ENCODE measurements around the gene EEF2.

Gene EEF2

DNA sequence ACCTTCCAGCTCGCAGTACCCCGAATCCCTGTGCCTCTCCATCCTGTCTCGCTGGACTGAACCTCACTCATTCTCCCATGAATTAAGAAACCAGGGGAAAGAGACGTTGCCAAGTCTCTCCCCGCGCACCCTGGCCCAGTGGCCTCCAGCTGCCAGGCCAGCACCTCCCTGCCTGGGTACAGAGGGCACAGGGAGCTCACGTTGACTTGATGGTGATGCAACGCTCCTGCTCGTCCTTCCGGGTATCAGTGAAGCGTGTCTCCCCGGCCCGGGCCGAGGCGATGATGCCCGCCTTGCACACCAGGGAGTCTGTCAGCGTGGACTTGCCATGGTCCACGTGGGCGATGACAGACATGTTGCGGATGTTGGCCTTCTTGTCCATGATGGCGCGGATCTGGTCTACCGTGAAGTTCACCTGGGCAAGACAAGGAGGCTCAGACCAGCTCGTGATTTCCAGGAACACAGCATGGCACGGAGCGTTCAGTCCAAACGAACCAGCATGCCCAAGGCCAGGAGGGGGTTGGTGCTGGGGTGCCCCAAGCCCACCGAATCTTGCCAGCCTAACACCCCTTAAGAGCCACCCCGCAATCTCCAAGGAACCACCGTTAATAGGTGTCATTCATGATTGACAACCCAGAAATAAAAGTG, 1.2 kb downstream of the EEF2 start:
- Mint-ChIP-seq H3K27me3 (no peaks in the 10 kb centered on the region), H3K36me3 (peaks cover 47 to 53% of the 10 kb centered on the region in 2 donors), H3K4me1 (peaks cover 36 to 63% of the 10 kb centered on the region in 2 donors), H3K9me3 (no peaks in the 10 kb centered on the region), H3K4me3 (peak overlapping the region; percentile 93 to 95), H3K27ac (peak overlapping the region; percentile 99)
- ATAC-seq (replicated peaks) (peak in 1 of 2 donors; percentile 5), DNase-seq (no peak)

DNA sequence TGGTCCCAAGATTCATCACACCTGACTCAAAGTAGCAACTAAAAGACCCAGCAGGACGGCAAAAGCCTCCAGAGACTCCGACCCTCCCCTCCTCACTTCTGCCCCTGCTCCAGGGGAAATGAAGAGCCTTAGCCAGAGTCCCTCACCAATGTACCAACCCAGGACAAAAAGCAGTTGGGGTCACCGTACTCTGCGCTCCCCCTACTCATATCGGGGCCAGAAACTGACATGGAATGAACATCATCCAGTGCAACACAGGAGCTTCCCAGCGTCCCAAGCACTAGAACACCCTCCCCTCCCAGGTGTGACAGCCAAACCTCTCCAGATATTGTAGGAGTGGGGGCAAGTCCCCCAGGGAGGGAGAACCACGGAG, 1.7 kb downstream of the EEF2 start:
- Mint-ChIP-seq H3K4me1 (peaks cover 36 to 63% of the 10 kb centered on the region in 2 donors), H3K9me3 (no peaks in the 10 kb centered on the region), H3K27ac (peak overlapping the region; percentile 99), H3K27me3 (no peaks in the 10 kb centered on the region), H3K36me3 (peaks cover 49 to 55% of the 10 kb centered on the region in 2 donors), H3K4me3 (peak overlapping the region; percentile 93 to 95)
- no peak for ATAC-seq (replicated peaks)
- no peak for DNase-seq

DNA sequence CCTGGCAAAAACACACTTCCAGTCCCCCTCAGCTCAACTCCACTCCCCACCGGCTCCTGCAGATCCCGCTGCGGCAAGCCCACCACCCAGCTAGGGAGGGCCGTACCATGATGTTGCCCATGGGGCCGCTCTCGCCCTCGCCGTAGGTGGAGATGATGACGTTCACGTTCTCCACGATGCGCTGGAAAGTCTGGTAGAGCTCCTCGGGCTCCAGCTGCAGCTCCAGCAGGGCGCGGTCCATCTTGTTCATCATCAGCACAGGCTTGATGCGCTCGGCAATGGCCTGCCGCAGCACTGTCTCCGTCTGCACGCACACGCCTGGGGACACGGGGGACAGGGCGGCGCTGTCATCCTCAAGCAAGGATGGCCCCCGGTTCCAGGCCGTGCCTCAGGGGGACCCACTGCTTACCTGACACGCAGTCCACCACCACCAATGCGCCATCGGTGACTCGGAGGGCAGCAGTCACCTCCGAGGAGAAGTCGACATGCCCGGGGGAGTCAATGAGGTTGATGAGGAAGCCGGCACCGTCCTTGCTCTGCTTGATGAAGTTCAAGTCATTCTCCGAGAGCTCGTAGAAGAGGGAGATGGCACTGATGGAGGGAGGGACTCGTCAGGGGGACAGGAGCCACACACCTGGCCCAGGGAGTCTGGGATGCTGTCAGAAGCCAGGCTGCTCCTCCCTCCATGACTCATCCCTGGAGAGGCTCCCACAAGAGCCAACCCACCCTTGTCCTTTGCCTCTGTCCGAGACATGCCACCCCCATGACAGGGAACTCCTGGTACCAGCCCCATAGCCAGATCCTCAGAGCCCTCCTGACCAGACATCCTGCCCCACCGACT, 2.3 kb downstream of the EEF2 start:
- H3K36me3 Mint-ChIP-seq: peaks cover 54 to 59% of the 10 kb centered on the region in 2 donors
- ATAC-seq (replicated peaks) (no peak), DNase-seq (no peak)
- no peaks in the 10 kb centered on the region for H3K9me3 Mint-ChIP-seq
- H3K27me3 Mint-ChIP-seq: no peaks in the 10 kb centered on the region
- peaks cover 37 to 65% of the 10 kb centered on the region in 2 donors for H3K4me1 Mint-ChIP-seq
- peak overlapping the region; percentile 99 for H3K27ac Mint-ChIP-seq
- H3K4me3 Mint-ChIP-seq: peak overlapping the region; percentile 93 to 95

DNA sequence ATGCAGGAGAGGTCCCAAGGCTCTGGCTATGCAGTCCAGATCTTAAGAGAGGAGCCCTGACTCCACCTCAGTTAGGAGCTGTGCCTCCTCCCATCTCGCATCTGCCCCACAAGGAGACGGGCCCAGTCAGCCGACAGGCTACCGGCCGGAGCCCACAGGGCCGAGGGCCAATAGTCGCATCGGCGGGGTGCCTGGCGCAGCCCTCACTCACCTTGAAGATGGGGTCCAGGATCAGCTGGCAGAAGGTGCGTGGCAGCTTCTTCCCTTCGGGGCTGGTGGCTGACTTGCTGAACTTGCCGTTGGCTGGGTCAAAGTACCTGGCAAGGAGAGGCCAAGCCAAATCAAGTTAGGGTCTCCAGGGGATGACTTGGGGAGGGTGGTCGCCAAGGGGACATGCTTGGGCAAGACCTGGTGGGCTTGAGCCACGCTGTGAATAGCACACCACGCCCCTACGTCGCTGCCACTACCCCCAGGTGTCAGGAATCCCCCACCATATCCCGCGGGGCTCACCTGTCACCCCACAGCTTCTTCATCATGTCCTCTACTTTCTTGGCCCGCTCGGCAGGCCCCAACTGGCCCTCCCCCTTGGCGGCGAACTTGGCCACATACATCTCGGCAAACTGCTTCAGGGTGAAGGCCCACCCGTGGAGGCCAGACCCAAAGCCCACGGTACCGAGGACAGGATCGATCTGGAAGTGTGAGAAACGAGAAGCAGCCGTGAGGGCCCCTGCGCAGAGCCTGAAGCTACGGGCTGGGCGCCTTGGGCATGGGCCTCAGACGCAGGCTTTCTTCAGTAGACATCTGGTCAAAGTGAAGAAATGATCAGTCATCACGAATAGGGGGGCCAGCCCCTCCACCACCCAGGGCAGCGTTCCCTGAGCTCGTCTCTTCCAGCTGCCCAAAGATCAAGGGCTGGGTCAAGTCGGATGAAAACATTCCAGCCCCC, 3.3 kb downstream of the EEF2 start:
- H3K4me1 Mint-ChIP-seq: peaks cover 41 to 64% of the 10 kb centered on the region in 2 donors
- no peaks in the 10 kb centered on the region for H3K9me3 Mint-ChIP-seq
- no peaks in the 10 kb centered on the region for H3K27me3 Mint-ChIP-seq
- H3K36me3 Mint-ChIP-seq: peaks cover 63 to 69% of the 10 kb centered on the region in 2 donors
- DNase-seq: no peak
- H3K4me3 Mint-ChIP-seq: peak overlapping the region; percentile 43 to 93
- peak overlapping the region; percentile 99 for H3K27ac Mint-ChIP-seq
- ATAC-seq (replicated peaks): no peak

DNA sequence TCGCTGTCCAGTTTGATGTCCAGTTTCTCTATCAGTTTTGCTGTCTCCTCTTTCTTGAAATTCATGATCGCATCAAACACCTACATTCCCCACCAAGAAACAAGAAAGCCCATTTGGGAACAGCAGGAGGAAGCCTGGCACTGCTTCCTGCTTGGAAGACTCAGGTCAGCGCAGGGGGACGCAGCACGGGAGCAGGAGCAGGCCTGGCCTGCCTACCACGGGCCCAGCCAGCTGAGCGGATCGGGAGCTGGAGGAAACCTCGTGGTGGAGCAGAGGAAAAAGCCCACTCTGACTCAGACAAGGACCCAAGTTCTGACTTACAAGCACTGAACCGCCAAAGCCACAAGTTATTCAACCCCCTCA, 3.9 kb downstream of the EEF2 start:
- H3K4me1 Mint-ChIP-seq: peaks cover 39 to 60% of the 10 kb centered on the region in 2 donors
- no peaks in the 10 kb centered on the region for H3K27me3 Mint-ChIP-seq
- no peaks in the 10 kb centered on the region for H3K9me3 Mint-ChIP-seq
- peak overlapping the region; percentile 92 for H3K27ac Mint-ChIP-seq
- peak overlapping the region; percentile 46 to 56 for H3K4me3 Mint-ChIP-seq
- H3K36me3 Mint-ChIP-seq: peaks cover 68 to 73% of the 10 kb centered on the region in 2 donors
- no peak for ATAC-seq (replicated peaks)
- no peak for DNase-seq

DNA sequence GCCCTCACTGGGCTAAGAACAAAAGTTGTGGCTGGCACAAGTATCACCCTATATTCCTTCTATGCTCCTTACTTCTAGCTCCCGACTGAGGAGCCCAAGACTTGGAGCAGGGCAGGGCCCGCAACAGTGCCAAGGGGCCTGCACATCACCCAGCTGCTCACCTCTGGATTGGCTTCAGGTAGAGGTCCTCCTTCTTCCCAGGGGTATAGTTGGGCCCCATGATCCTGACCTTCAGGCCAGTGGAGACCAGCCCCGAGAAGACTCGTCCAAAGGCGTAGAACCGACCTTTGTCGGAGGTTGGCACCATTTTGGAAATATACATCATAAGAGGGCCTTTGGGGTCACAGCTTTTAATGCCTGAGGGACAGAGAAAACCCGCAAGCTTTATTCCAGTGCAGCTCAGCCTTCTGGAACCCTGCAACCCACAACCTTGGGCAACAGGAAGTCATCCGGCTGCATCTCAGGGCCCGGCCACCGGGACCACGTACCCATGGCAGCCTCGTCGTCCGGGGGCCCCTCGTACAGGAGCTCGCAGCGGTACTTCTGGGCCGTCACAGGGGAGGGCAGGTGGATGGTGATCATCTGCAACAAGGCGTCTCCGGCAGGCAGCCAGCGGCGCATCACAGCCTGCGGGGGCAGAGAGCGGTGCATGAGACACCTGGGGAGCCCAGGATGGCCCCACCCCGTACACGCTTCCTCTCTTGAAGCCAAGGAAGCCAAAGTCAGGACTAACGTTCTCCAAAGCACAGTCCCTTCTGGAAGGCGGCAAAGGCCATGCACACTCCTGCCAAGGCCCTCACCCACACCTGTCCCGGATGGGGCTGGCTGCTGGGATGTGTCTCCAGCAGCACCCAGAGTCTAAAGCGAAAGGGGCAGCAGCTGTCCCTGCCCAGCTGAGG, 4.7 kb downstream of the EEF2 start:
- DNase-seq (no peak), ATAC-seq (replicated peaks) (no peak)
- peak overlapping the region; percentile 92 for H3K27ac Mint-ChIP-seq

DNA sequence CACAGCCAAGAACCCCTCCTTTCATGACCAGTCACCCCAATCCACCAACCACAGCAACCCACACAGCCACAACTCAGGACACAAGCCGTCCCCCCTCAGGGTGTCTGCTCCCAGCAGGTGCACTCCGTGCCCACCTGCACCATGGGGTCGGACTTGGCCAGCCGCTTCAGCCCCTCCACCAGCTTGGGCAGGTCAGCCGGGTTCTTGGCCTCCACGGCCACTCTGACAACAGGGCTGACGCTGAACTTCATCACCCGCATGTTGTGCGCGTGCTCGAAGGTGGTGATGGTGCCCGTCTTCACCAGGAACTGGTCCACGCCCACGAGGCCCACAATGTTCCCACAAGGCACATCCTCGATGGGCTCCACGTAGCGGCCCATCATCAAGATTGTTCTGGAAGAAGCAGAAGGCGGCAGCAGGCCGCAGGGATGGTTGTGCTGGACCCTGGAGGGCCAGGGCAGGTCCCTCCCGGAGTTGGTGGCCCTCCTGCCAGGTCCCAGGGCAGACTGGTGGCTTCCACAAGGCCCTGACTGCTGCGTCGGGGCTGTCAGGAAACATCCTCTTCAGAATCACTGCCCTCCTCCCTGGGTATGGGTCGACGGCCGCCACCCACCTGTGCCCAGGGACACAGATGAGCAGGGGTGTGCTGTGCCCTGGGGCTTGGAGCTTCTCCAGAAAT, 5.5 kb downstream of the EEF2 start:
- Mint-ChIP-seq H3K9me3 (no peaks in the 10 kb centered on the region), H3K27ac (peak overlapping the region; percentile 75), H3K27me3 (no peaks in the 10 kb centered on the region), H3K4me1 (peaks cover 37 to 61% of the 10 kb centered on the region in 2 donors), H3K36me3 (peaks cover 69 to 76% of the 10 kb centered on the region in 2 donors), H3K4me3 (peak overlapping the region in 1 of 2 donors; percentile 19)
- no peak for DNase-seq
- no peak for ATAC-seq (replicated peaks)

More for the DNA sequence above, 4.7 kb downstream of the EEF2 start:
- Mint-ChIP-seq H3K4me3 (no peak overlapping the region), H3K4me1 (peaks cover 39 to 61% of the 10 kb centered on the region in 2 donors), H3K27me3 (no peaks in the 10 kb centered on the region), H3K36me3 (peaks cover 75 to 80% of the 10 kb centered on the region in 2 donors), H3K9me3 (no peaks in the 10 kb centered on the region)

DNA sequence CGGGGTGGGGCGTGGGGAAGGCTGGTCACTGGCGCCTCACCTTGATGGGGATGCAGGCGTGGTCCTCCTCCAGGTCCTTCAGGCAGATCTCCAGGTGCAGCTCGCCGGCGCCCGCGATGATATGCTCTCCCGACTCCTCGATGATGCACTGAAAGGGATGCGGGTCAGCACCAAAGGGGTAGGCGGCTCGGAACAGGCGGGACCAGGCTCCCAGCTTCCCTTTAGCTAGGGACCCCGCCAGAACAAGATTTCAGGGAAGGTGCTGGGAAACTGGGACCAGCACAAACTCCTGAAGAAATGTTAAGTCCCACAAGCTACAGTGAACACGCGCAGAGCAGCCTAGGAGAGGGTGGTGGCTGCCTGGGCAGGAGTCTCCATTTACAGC, 6.0 kb downstream of the EEF2 start:
- H3K36me3 Mint-ChIP-seq: peaks cover 63 to 70% of the 10 kb centered on the region in 2 donors
- ATAC-seq (replicated peaks): no peak
- peak overlapping the region in 1 of 2 donors; percentile 19 for H3K4me3 Mint-ChIP-seq
- peaks cover 36 to 56% of the 10 kb centered on the region in 2 donors for H3K4me1 Mint-ChIP-seq
- peak overlapping the region; percentile 75 for H3K27ac Mint-ChIP-seq
- H3K9me3 Mint-ChIP-seq: no peaks in the 10 kb centered on the region
- DNase-seq: no peak
- no peaks in the 10 kb centered on the region for H3K27me3 Mint-ChIP-seq

DNA sequence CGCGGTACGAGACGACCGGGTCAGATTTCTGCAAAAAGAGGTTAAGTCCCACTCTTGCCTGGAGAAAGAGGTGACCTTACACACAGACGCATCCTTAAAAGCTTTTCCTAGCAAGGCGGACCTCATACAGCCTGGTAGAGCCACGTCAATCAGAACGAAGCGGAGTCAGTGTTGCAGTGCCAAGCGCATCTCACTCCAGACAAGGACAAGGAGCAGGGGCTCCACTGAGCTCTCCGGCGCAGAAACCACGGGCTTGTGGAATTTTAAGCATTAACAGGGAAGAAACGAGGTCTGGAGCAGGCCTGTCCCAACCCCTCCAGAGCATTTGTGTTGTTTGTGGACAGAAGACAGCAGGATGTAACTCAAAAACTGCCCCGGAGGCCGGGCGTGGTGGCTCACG, 7.1 kb downstream of the EEF2 start:
- Mint-ChIP-seq H3K4me3 (peak overlapping the region in 1 of 2 donors; percentile 61), H3K27me3 (no peaks in the 10 kb centered on the region), H3K9me3 (no peaks in the 10 kb centered on the region), H3K36me3 (peaks cover 53 to 59% of the 10 kb centered on the region in 2 donors), H3K4me1 (peaks cover 27 to 44% of the 10 kb centered on the region in 2 donors), H3K27ac (peak overlapping the region; percentile 87)
- no peak for DNase-seq
- no peak for ATAC-seq (replicated peaks)

DNA sequence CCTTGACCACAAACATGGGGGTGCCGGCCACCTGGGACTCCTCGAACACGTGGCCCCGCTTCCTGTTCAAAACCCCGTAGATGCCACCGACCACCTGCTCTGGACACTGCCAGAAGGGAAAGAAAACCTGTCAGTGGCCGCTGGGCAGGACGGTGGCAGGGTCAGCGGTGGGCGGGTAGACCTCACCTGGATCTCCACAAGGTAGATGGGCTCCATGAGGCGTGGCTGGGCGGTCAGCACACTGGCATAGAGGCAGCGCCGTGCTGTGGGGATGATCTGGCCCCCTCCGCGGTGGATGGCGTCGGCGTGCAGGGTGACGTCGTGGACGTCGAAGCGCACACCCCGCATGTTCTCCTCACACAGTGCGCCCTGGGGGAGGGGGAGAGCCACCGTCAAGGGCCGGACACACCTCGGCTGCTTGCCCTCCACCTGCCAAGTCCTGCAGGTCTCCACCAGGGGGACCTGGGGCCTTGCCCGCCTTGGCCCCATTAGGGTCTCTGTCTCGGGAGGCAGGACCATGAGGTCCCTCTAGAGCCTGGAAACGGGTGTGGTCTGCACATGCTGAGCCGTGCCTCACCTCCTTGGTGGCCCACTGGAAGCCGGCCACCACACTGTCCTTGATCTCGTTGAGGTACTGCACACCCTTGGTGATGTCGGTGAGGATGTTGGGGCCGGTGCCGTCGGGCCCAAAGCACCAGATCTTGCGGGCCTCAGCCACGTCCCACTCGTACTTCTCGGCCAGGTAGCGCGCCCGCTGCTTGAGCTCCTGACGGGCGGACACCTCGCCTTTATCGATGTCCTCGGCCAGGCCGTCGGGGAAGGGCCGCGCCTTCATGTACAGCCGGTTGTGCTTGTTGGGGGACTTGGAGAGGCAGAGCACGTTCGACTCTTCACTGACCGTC, 7.8 kb downstream of the EEF2 start:
- H3K9me3 Mint-ChIP-seq: no peaks in the 10 kb centered on the region
- no peak for DNase-seq
- H3K4me3 Mint-ChIP-seq: peak overlapping the region; percentile 8 to 29
- peaks cover 20 to 38% of the 10 kb centered on the region in 2 donors for H3K4me1 Mint-ChIP-seq
- H3K27ac Mint-ChIP-seq: peak overlapping the region; percentile 87
- H3K36me3 Mint-ChIP-seq: peaks cover 46 to 52% of the 10 kb centered on the region in 2 donors
- ATAC-seq (replicated peaks): peak in 1 of 2 donors; percentile 1
- H3K27me3 Mint-ChIP-seq: no peaks in the 10 kb centered on the region

DNA sequence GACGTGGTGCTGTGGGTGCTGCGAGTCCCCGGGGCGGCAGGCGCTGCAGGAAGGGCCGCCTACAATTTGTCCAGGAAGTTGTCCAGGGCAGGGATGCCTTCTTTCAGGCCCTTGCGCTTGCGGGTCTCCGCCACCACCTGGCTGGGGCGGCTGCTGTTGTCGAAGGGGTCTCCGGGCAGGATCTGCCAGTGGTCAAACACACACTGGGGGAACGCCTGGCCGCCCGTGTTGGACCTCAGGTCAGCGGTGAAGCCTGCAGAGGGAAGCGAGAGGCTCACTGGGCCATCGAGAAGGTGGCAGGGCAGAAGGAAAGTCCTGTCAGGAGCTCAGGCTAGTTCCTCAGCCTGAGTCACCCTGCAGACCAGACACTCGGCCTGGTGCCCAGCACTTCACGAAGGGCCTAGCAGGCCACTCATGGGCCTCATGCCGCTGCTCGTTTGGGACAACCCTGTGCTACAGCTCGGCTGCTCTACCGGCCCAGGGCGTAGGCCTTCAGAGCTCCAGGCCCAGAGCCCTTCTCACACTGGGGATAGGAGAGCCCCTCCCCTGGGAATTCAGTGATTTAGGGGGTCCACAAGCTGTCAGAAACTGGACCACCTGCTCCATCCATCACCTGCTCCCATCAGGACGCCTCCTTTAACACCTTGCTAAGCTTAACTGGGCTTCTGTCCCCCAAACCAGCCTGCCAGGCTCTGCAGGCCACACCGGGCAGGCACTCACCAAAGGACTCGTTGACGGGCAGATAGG, 8.6 kb downstream of the EEF2 start:
- Mint-ChIP-seq H3K36me3 (peaks cover 44% of the 10 kb centered on the region in 2 donors), H3K4me1 (peaks cover 18 to 31% of the 10 kb centered on the region in 2 donors)

More for the DNA sequence above, 8.6 kb downstream of the EEF2 start:
- peak overlapping the region in 1 of 2 donors; percentile 8 for H3K4me3 Mint-ChIP-seq
- ATAC-seq (replicated peaks): no peak
- no peaks in the 10 kb centered on the region for H3K9me3 Mint-ChIP-seq
- DNase-seq: no peak
- no peaks in the 10 kb centered on the region for H3K27me3 Mint-ChIP-seq
- peak overlapping the region; percentile 84 for H3K27ac Mint-ChIP-seq

Data from stimulated activated naive B cell treated with anti-CD40 and anti-IgM and Interleukin-4, amounts not matched to agents 10 μg/mL and 1 μg/mL and 100 μg/mL, for 72 hours (primary cell).